Measurements from ENCODE around the gene LBH. TPM values are rescaled to one million over a fixed set of nuclear protein-coding genes. Genes with fewer than 3 reads are reported as not detected.

Gene LBH
- total and polyA plus RNA-seq, 7 donors: 6.5 to 15.5 (median 11.1) TPM

GRCh38 chr2:30277582-30277981, 46.2 kb downstream of the LBH start:
- intact Hi-C loops (cut with DNase I): no loop called here
- ATAC-seq (no peak), DNase-seq (no peak)
- Histone ChIP-seq H3K4me1 (no peaks in the 10 kb centered on the region), H3K27ac (no peak overlapping the region), H3K36me3 (ENCODE audit: insufficient read depth in 1 of 2, low read depth in 1 of 2) (no peaks in the 10 kb centered on the region), H3K27me3 (ENCODE audit: insufficient read depth in 3 of 3, low read length in 2 of 3) (no peaks in the 10 kb centered on the region), H3K4me3 (no peak overlapping the region), H3K9me3 (no peaks in the 10 kb centered on the region)
- WGBS, 3 donors: 87 to 91% (median 89%) methylated on average over 3 of the region's 3 CpGs
- no peak for TF ChIP-seq CTCF (IDR thresholded peaks at IDR 0.05)

GRCh38 chr2:30278419-30278818, 47.1 kb downstream of the LBH start:
- Histone ChIP-seq H3K4me1 (no peaks in the 10 kb centered on the region), H3K36me3 (ENCODE audit: insufficient read depth in 1 of 2, low read depth in 1 of 2) (no peaks in the 10 kb centered on the region), H3K9me3 (no peaks in the 10 kb centered on the region), H3K4me3 (no peak overlapping the region), H3K27ac (no peak overlapping the region), H3K27me3 (ENCODE audit: insufficient read depth in 3 of 3, low read length in 2 of 3) (no peaks in the 10 kb centered on the region)
- 82 to 88% (median 82%) methylated on average over 1 of the region's 1 CpG for WGBS, 3 donors
- TF ChIP-seq CTCF (IDR thresholded peaks at IDR 0.05): no peak
- DNase-seq (no peak), ATAC-seq (no peak)
- intact Hi-C loops (cut with DNase I): no loop called here

- ATAC-seq: no peak
- no peaks in the 10 kb centered on the region for H3K36me3 ChIP-seq (ENCODE audit: insufficient read depth in 1 of 2, low read depth in 1 of 2)
- H3K27ac ChIP-seq: no peak overlapping the region
- H3K27me3 ChIP-seq (ENCODE audit: insufficient read depth in 3 of 3, low read length in 2 of 3): no peaks in the 10 kb centered on the region
- H3K9me3 ChIP-seq: no peaks in the 10 kb centered on the region
- intact Hi-C loops (cut with DNase I): no loop called here
- no peaks in the 10 kb centered on the region for H3K4me1 ChIP-seq
- WGBS, 3 donors: 78 to 86% (median 81%) methylated on average over 8 of the region's 8 CpGs
- DNase-seq: no peak
- H3K4me3 ChIP-seq: no peak overlapping the region
- no peak for TF ChIP-seq CTCF (IDR thresholded peaks at IDR 0.05)
Observed at GRCh38 chr2:30280596-30281434, 49.5 kb downstream of the LBH start.

GRCh38 chr2:30282081-30282480, 50.7 kb downstream of the LBH start:
- 79 to 93% (median 84%) methylated on average over 6 of the region's 6 CpGs for WGBS, 3 donors
- Histone ChIP-seq H3K4me3 (no peak overlapping the region), H3K27ac (no peak overlapping the region), H3K27me3 (ENCODE audit: insufficient read depth in 3 of 3, low read length in 2 of 3) (no peaks in the 10 kb centered on the region), H3K9me3 (no peaks in the 10 kb centered on the region), H3K4me1 (no peaks in the 10 kb centered on the region), H3K36me3 (ENCODE audit: insufficient read depth in 1 of 2, low read depth in 1 of 2) (no peaks in the 10 kb centered on the region)
- TF ChIP-seq CTCF (IDR thresholded peaks at IDR 0.05): no peak
- no peak for DNase-seq
- ATAC-seq: no peak
- intact Hi-C loops (cut with DNase I): no loop called here

GRCh38 chr2:30282721-30283120, 51.4 kb downstream of the LBH start:
- WGBS, 3 donors: 97 to 99% (median 97%) methylated on average over 4 of the region's 4 CpGs
- no peak for DNase-seq
- Histone ChIP-seq H3K27me3 (ENCODE audit: insufficient read depth in 3 of 3, low read length in 2 of 3) (no peaks in the 10 kb centered on the region), H3K36me3 (ENCODE audit: insufficient read depth in 1 of 2, low read depth in 1 of 2) (no peaks in the 10 kb centered on the region), H3K9me3 (no peaks in the 10 kb centered on the region), H3K4me3 (no peak overlapping the region), H3K27ac (no peak overlapping the region), H3K4me1 (no peaks in the 10 kb centered on the region)
- ATAC-seq: no peak
- no peak for TF ChIP-seq CTCF (IDR thresholded peaks at IDR 0.05)
- intact Hi-C loops (cut with DNase I): no loop called here
